OCI-LY1 (cell line): ENCODE data around the gene LRRC42.
"Not testable (repeated sequence)": the region's sequence is repeated elsewhere in the genome, so short reads cannot be mapped to it uniquely, and the experiment has no call there.

Source experiments
- H2AFZ ChIP-seq: fragments of 200-600 bp; sonication (generic), shearing (Covaris generic); 2 replicates; pipeline ENCODE4 v1.6.0; 2014; ENCODE audit warnings: antibody characterized with exemption, mild to moderate bottlenecking, low read length
- H3F3A ChIP-seq: fragments of 200-600 bp; sonication (generic), shearing (Covaris generic); 2 replicates; pipeline ENCODE4 v1.6.0; 2014; ENCODE audit warnings: mild to moderate bottlenecking, antibody characterized with exemption, low read length, moderate library complexity; ENCODE audit not compliant: insufficient read depth
- H3K27ac ChIP-seq: fragments of 200-600 bp; sonication (generic); 2 replicates; pipeline ENCODE4 v1.5.1; 2014; ENCODE audit warnings: low read length, mixed run types, mild to moderate bottlenecking, low read depth; ENCODE audit not compliant: poor library complexity, severe bottlenecking
- H3K27me3 ChIP-seq: fragments of 200-600 bp; sonication (generic); 2 replicates; pipeline ENCODE4 v1.6.0; 2014; ENCODE audit warnings: antibody characterized with exemption, mild to moderate bottlenecking, low read length, moderate library complexity; ENCODE audit not compliant: insufficient read depth
- H3K36me3 ChIP-seq: fragments of 200-600 bp; sonication (generic); 2 replicates; pipeline ENCODE4 v1.6.1; 2014; ENCODE audit warnings: mild to moderate bottlenecking, antibody characterized with exemption, low read length, moderate library complexity, mixed read lengths; ENCODE audit not compliant: insufficient read depth
- H3K4me1 ChIP-seq: fragments of 200-600 bp; sonication (generic); 2 replicates; pipeline ENCODE4 v1.5.1; 2014; ENCODE audit warnings: mild to moderate bottlenecking, low read length, moderate library complexity; ENCODE audit not compliant: insufficient read depth, severe bottlenecking
- H3K4me2 ChIP-seq: fragments of 200-600 bp; sonication (generic), shearing (Covaris generic); 2 replicates; pipeline ENCODE4 v1.6.1; 2014; ENCODE audit warnings: low read length
- H3K4me3 ChIP-seq: fragments of 200-600 bp; sonication (generic); 2 replicates; pipeline ENCODE4 v1.5.1; 2014; ENCODE audit warnings: low read length, low read depth, mild to moderate bottlenecking, mixed read lengths; ENCODE audit not compliant: poor library complexity, severe bottlenecking
- H3K79me2 ChIP-seq: fragments of 200-600 bp; shearing (Covaris generic); 2 replicates; pipeline ENCODE4 v1.6.1; 2016; ENCODE audit warnings: mixed run types, low read length, mixed read lengths; ENCODE audit not compliant: insufficient read depth
- H3K9ac ChIP-seq: fragments of 200-600 bp; sonication (generic), shearing (Covaris generic); 2 replicates; pipeline ENCODE4 v1.6.1; 2014; ENCODE audit warnings: mild to moderate bottlenecking, low read length, mixed read lengths
- H3K9me2 ChIP-seq: fragments of 200-600 bp; sonication (generic), shearing (Covaris generic); 2 replicates; pipeline ENCODE4 v1.6.1; 2014; ENCODE audit warnings: low read depth, mild to moderate bottlenecking, low read length, mixed read lengths
- H3K9me3 ChIP-seq: fragments of 200-600 bp; shearing (Covaris generic); 2 replicates; pipeline ENCODE4 v1.6.1; 2014; ENCODE audit warnings: low read length, mixed read lengths
- H4K20me1 ChIP-seq: fragments of 200-600 bp; sonication (generic), shearing (Covaris generic); 2 replicates; pipeline ENCODE4 v1.6.0; 2016; ENCODE audit warnings: mild to moderate bottlenecking, low read length; ENCODE audit not compliant: insufficient read depth
- CTCF ChIP-seq: fragments of 200-600 bp; sonication (generic), shearing (Covaris generic); IDR thresholded peaks from 2 replicates; pipeline ENCODE4 v1.5.1; 2017; ENCODE audit warnings: mild to moderate bottlenecking, antibody characterized with exemption, low read length, moderate library complexity, mixed read lengths
- EZH2 ChIP-seq: fragments of 200-600 bp; sonication (generic), shearing (Covaris generic); IDR thresholded peaks from 2 replicates; pipeline ENCODE4 v1.8.0; 2017; ENCODE audit warnings: borderline replicate concordance, mixed run types, mild to moderate bottlenecking, antibody characterized with exemption, low read length, moderate library complexity, mixed read lengths

The LRRC42 gene

GRCh38 chr1:53986458-53986857 lies 40.3 kb downstream of the LRRC42 start:
- no peaks in the 10 kb centered on the region for H3K9me2 ChIP-seq
- no peaks in the 10 kb centered on the region for H3K79me2 ChIP-seq
- H3K27ac ChIP-seq: no peak overlapping the region
- H3K36me3 ChIP-seq: no peaks in the 10 kb centered on the region
- H3F3A ChIP-seq: no peaks in the 10 kb centered on the region
- no peaks in the 10 kb centered on the region for H3K9me3 ChIP-seq
- no peaks in the 10 kb centered on the region for H3K27me3 ChIP-seq
- no peaks in the 10 kb centered on the region for H3K4me1 ChIP-seq
- no peak overlapping the region for H3K4me3 ChIP-seq
- TF ChIP-seq CTCF: no peak
- no peak for TF ChIP-seq EZH2
- no peak overlapping the region for H2AFZ ChIP-seq
- no peaks in the 10 kb centered on the region for H4K20me1 ChIP-seq
- no peak overlapping the region for H3K4me2 ChIP-seq
- no peak overlapping the region for H3K9ac ChIP-seq

GRCh38 chr1:53987880-53988279 lies 41.7 kb downstream of the LRRC42 start:
- Histone ChIP-seq H3K27me3 (no peaks in the 10 kb centered on the region; the same call in 1 of the 2 replicates), H2AFZ (no peak overlapping the region), H3K4me3 (no peak overlapping the region), H3K4me1 (no peaks in the 10 kb centered on the region), H3K9me2 (no peaks in the 10 kb centered on the region), H3K27ac (no peak overlapping the region), H3K9ac (no peak overlapping the region), H3K4me2 (no peak overlapping the region), H3K79me2 (no peaks in the 10 kb centered on the region), H3K9me3 (no peaks in the 10 kb centered on the region), H3F3A (no peaks in the 10 kb centered on the region), H3K36me3 (no peaks in the 10 kb centered on the region), H4K20me1 (no peaks in the 10 kb centered on the region)
- no peak for TF ChIP-seq CTCF
- no peak for TF ChIP-seq EZH2

- Histone ChIP-seq H3K4me1 (no peaks in the 10 kb centered on the region), H3K4me2 (no peak overlapping the region), H3F3A (no peaks in the 10 kb centered on the region), H4K20me1 (no peaks in the 10 kb centered on the region), H2AFZ (no peak overlapping the region), H3K27ac (no peak overlapping the region), H3K36me3 (no peaks in the 10 kb centered on the region), H3K4me3 (no peak overlapping the region), H3K27me3 (no peaks in the 10 kb centered on the region; the same call in 1 of the 2 replicates), H3K9me2 (no peaks in the 10 kb centered on the region), H3K9me3 (no peaks in the 10 kb centered on the region), H3K79me2 (no peaks in the 10 kb centered on the region), H3K9ac (no peak overlapping the region)
- TF ChIP-seq EZH2 (no peak), CTCF (no peak)
Measured at GRCh38 chr1:53992085-53992874, 46.1 kb downstream of the LRRC42 start.

GRCh38 chr1:53994516-53994915 lies 48.4 kb downstream of the LRRC42 start:
- H3F3A ChIP-seq, H3K79me2 ChIP-seq, H3K4me3 ChIP-seq, H3K36me3 ChIP-seq, H3K9me3 ChIP-seq, H3K4me1 ChIP-seq, H3K9me2 ChIP-seq, H3K4me2 ChIP-seq, H3K27me3 ChIP-seq, H3K9ac ChIP-seq, H2AFZ ChIP-seq, H4K20me1 ChIP-seq, H3K27ac ChIP-seq: not testable (repeated sequence)
